Fibroblast of peridontal ligament (primary cell): ENCODE measurements around the gene SCEL.
"Not testable (repeated sequence)": the region's sequence is repeated elsewhere in the genome, so short reads cannot be mapped to it uniquely, and the experiment has no call there.

Experiments used
- DNase-seq: peaks from one replicate; pipeline ENCODE4 v3.0.0-alpha.2; 2010; ENCODE audit errors: extremely low read depth

SCEL gene

DNA sequence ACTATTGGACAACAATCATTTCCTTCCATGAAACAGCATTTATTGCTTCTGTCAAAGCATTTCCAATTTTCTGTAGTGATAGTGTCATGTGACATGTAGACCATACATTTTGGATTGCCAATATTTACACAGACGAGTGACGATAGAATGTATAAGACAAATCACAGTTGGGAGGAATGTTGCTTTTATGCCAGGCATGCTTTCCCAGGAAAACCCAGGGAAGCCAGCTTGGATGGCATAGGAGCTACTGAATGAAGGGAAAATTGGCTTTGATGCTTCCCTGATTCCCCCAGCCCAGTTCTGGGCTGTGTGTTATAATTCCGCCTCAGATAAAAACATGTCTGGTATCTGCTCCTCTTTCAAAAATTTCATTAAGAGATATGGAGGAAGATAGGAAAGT, 22.5 kb downstream of the SCEL start:
- no peak for DNase-seq

GRCh38 chr13:77563111-77563510, 27.6 kb downstream of the SCEL start:
- peak; percentile 33 for DNase-seq

DNA sequence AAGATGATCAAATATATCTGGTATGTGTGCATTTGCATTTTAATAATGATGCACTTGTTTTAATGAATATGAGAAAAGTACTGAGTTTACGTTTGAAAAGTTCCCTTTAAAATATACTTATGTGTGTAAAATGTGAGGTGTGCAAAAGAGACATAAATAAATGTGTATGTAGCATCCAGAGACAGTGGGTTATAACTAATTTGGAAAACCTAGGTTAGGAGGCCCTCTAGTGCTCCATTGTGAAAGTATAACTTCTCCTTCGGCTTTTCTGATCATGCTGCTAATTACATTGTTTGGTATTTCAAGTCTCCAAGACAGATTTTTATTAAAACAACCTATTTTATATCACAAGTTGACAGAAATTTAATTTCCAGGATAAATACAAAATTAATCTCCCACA, 30.1 kb downstream of the SCEL start:
- peak; percentile 52 for DNase-seq

- no peak for DNase-seq
Measured at GRCh38 chr13:77571956-77572355, 36.5 kb downstream of the SCEL start.

DNA sequence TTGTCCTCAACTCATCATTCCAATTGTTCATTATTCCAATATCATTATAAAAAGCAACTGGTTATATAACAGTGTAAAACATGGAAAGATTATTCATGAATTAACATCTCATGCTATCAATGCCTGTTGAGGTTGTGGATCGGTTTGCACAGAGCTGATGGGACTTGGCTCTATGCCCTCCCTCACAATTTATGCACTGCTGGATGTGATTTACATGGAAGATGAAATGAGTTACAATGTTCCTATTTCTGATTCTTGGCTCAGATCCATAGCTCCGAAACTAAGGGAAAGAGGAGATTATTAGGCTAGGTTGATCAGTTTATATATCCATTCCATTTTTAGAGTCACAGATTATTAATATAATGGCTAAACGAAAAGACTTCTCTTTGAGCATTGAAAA, 38.6 kb downstream of the SCEL start:
- DNase-seq, result no peak

DNA sequence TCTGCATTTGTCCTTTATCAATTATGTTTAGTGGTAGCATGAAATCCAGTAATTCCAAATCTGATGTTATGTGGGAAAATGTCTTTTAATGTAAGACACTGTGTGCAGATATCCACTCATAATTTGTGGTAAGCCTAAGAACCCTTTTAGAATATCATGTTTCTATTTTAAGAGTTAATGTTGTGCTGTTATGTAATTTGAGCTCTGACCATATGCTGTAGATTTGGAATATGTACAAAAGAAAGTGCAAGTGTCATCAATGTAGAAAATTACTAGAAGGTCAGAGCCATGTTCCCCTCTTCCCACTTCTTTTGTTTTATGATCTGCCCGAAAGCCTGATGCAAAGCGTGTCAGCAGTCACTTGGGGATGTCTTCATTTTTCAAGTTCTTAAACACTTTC, 44.5 kb downstream of the SCEL start:
- DNase-seq, result no peak

DNA sequence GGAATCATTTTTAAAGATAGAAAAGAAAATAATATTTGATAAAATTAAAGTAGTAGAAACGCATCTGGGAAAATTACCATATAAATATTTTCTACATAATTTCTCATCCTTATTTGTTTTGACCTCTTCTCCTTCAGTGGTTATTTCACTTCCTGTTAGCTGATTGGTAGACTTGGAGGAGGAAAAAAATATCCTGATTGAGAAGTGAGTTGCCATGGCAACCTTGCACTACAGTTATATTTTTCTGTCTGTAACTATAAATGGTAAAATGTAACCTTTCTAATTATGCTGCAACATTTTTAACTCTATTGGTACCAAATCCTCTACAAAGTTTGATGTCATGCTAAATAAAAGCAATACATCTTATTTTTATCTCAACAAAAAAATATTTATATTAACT, 45.2 kb downstream of the SCEL start:
- DNase-seq, result no peak

- DNase-seq, result no peak
Measured at GRCh38 chr13:77583581-77583980, 48.1 kb downstream of the SCEL start.

DNA sequence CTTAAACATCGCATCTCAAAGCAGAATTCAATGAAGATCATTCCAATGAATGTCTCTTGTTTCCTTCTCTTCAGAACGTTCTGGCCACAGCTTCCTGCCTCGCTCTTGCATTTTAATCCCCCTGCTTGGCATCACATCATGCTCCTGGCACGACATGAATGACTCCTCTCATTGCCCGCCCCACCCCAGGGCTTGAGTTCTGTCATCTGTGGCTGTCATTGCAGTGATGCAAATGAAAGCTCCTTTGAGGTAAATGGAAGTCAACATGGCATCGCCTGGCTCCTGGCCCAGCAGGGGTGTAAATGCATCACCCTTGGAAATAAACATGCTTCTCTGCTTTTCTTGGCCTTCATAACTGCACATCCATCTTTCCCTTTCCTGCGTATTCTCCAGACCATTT, 48.6 kb downstream of the SCEL start:
- no peak for DNase-seq

DNA sequence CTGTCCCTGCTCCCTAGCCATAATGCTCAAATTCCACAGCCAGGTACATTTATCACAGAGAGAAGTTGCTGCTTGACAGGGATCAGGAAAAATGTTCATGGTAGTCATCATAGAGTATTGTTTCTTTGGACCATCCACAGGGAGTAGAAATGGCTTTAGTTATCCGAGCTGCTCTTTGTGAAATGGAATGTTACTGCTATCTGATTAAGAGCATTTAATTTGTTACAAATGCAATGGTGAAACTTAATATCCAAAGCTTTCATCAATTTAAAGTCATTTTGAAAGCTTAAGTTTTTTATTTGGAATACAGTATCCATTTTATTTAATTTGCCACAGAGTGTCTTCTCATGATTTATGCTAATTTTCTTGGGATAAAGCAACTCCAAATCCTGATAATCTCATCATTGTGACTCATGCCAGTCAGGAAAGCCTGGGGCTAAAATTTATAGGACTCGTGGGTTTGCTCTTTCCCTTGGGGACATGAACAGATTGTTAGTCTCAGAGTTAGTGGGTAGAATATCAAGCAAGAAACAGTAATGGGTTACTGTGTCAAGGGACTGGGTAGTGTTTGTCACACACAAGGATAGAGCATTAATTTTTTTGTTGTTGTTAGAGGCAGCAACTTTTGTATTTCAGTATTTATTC, 59.8 kb downstream of the SCEL start:
- DNase-seq, result no peak

GRCh38 chr13:77596777-77597176, 61.3 kb downstream of the SCEL start:
- DNase-seq, result no peak

DNA sequence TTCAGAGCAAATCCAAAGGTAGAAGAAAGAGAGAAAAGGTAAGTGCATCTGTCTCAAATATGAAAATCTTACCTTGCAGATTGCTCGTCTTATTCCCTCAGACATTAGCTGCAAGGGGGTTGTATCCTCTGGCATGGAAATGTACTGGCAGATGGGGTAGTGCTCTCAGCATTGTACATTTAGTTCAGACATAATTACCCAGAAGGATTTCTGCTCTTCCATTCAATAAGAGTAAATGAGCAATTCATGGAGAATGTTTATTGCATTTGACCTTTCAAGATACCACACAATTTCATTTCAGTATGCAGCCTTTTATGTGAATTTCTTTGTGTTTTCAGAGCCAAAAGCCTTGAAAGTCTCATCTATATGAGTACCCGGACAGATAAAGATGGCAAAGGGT, 63.8 kb downstream of the SCEL start:
- DNase-seq, result no peak

DNA sequence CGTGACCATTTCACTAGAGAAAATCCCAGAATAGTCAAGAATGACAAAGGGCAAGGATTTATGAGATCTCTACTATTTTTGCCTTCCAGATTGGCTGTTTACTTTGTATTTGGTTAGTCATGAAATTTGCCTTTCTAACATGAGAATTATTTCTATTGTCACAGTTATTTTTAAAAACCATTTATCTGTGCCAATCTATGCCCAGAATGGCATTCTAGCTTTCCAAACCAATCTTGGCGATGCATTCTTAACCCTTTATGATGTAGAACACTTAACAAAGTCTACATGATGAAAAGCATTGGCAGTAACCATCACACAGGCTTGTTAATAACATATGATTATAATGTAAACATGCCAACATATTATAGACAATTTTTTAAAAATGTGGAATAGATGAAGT, 65.2 kb downstream of the SCEL start:
- DNase-seq, result no peak

DNA sequence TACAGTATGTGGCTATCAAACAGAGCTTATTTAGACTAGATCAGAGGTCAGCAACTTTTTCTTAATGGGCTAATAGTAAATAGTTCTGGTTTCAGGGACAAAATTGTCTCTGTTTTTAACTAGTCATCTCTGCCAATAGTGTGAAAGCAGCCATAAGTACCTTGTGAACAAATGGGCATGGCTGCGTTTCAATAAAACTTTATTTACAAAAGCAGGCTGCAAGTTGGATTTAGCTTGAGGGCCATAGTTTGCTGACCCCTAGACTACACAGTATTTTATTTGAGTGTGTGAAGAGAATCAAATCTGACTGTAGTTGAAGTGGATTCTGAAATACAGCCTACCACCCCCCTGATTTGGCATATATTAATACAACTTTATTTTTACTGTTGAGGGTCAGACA, 75.6 kb downstream of the SCEL start:
- no peak for DNase-seq

- no peak for DNase-seq
Measured at GRCh38 chr13:77616027-77616426, 80.5 kb downstream of the SCEL start.

DNA sequence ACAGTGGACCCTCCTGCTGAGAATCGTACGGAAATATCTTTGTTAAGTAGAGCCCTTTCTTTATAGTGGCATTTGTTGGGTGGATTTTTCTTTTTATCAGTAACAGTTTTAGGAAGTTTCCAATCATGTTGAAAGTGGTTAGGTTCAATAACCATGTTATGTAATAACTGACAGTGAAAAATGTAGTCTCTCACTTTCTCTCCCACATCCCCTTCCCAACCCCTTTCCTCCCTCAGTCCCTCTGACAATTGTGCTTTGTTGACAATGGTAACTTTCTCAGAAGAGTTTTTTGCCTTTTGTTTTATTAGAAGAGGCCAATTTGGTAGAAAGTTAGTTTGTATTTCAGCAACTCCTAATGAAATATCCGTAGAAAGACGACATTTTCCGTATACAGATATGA, 84.1 kb downstream of the SCEL start:
- DNase-seq, result no peak

DNA sequence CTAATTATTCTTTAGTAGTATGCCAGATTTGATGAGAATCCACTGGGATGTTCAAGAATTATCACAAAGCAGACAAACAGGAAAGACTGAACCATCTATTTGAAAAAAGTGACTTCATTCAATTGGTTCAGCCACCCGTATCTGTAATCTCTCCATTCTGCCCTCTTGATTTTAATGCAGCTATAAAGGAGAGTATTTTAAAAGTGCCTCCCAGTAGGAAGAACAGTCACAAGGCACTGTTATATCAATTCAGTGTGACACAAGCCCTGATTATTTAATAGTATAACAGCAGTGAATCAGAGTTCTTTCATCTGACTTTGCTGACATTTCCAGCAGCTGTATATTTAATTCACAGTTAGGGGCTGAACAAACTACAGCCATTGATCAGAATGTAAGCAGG, 84.6 kb downstream of the SCEL start:
- DNase-seq, result no peak

- no peak for DNase-seq
Measured at GRCh38 chr13:77623806-77624205, 88.3 kb downstream of the SCEL start.

DNA sequence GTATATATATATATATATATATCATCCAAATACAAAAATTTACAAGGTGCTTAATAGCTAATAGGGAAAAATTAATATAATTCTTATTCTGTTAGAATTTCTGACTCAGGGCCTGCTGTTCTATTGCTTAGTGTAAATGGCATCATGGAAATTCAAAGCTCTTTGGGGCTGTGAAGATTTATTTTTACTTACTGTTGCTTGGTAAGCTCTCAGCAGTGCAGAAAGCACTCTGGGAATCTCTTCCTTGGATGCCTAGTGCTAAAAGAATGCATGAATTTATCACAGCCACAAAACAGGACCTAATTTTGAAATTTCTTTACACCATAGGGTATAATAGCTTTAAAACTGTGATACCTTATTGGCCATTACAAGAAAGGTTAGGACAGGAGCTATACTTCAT, 92.7 kb downstream of the SCEL start:
- DNase-seq, result no peak

- no peak for DNase-seq
Measured at GRCh38 chr13:77637588-77637987, 102.1 kb downstream of the SCEL start.

DNA sequence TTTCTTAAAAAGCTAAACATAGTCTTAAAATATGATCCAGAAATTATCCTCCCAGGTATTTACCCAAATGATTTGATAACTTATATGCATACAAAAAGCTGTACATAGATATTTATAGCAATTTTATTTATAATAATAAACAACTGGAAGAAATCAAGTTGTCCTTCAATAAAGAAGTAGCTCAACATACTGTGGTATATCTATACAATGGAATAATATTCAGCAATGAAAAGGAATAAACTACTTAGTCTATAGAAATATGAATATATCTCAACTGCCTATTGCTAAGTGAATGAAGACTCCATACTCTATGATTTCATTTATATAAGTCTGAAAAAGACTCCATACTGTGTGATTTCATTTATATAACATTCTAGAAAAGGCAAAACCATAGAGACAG, 114.9 kb downstream of the SCEL start:
- DNase-seq, result no peak

DNA sequence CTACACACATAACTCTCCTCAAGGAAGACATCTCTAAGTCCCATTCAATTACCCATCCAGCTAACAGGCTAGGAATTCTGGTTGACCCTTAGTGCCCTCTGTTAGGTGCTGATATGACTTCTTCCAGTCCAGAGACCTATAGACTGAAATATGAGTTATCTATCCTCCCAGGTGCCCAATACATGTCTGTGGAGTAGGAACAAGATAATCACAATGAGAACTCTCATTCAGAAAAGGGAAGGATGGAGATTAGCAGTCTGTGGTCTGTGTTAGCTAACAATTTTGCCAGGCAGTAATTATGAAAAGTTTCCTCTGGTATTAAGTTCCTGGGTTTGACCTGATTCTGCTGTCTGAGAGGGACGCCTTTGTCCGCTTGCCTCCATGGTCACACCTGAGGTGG, 117.8 kb downstream of the SCEL start:
- DNase-seq, result no peak

DNA sequence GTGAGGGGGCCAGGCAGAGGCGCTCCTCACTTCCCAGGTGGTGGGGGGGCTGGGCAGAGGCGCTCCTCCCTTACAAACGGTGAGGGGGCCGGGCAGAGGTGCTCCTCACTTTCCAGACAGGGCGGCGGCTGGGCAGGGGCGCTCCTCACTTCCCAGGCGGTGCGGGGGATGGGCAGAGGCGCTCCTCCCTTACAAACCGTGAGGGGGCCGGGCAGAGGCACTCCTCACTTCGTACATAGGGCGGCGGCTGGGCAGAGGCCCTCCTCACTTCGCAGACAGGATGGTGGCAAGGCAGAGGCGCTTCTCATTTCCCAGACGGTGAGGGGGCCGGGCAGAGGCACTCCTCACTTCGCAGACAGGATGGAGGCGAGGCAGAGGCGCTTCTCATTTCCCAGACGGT, 124.5 kb downstream of the SCEL start:
- not testable (repeated sequence) for DNase-seq

- no peak for DNase-seq
Measured at GRCh38 chr13:77660841-77661250, 125.3 kb downstream of the SCEL start.

GRCh38 chr13:77662301-77662700, 126.8 kb downstream of the SCEL start:
- not testable (repeated sequence) for DNase-seq
